Measurements from ENCODE around the gene NREP.

- TF ChIP-seq CTCF (IDR thresholded peaks at IDR 0.05) (no peak), POLR2A (IDR thresholded peaks at IDR 0.05) (no peak)
Measured at GRCh38 chr5:111747337-111747736, 9.7 kb downstream of the NREP start.
